ENCODE data around the gene OSM.
"Not testable (repeated sequence)": the region's sequence is repeated elsewhere in the genome, so short reads cannot be mapped to it uniquely, and the experiment has no call there.

The OSM gene

DNA sequence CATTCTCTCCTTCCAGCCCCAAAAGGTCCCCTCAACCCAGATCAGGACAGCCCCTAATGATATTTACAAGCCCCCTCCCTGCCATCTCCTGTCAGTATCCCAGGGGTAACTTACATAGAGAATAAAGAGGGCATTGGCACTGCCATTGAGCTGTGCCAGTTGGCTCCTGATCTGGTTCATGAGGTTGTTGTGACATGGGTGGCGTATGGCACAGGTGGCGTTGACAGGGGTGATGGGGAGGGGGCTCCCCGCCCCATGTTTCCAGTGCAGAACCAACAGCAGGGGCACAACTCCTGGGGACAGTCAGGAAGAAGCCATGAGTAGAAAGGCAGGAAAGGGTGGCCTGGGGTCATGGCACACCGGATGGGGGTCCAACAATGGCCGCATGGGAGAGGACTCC, 22.0 kb downstream of the OSM start:
- no peak for DNase-seq (ENCODE audit: low read depth)

DNA sequence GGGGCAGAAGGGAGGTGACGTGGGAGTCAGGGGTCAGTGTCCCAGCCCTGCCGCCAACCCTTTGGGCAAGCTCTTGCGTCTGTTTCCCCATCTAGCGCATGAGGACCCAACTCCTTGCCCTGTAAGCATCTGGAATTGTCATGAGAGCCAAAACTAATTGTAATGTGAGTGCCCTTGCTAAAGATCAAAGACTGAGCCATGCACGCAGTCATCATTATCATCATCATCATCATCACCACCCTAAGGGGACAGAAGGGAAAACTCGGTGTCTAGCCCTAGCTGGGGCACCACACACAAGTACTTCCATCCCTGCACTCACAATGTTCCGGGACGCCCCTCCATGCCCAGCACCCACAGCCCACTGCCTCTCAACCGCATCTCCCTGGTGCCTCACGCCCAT, 22.6 kb downstream of the OSM start:
- DNase-seq (ENCODE audit: low read depth), result no peak

DNA sequence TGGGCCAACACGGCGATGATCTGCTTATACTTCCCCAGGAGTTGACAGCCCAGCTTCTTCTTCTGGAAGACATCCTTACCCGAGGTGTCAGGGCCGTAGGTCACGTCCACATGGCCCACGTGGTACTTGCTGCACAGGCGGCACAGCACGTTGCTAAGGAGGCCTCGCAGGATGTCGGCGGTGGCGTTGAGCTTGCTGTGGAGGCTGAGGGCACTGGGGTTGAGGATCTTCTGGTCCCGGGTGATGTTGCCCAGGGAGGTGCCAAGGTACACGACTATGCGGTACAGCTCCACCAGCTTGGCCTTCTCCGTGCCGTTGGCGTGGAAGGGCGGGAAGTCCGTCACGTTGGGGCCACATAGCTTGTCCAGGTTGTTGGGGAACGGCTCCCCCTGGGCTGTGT, 23.0 kb downstream of the OSM start:
- DNase-seq (ENCODE audit: low read depth), result no peak

DNA sequence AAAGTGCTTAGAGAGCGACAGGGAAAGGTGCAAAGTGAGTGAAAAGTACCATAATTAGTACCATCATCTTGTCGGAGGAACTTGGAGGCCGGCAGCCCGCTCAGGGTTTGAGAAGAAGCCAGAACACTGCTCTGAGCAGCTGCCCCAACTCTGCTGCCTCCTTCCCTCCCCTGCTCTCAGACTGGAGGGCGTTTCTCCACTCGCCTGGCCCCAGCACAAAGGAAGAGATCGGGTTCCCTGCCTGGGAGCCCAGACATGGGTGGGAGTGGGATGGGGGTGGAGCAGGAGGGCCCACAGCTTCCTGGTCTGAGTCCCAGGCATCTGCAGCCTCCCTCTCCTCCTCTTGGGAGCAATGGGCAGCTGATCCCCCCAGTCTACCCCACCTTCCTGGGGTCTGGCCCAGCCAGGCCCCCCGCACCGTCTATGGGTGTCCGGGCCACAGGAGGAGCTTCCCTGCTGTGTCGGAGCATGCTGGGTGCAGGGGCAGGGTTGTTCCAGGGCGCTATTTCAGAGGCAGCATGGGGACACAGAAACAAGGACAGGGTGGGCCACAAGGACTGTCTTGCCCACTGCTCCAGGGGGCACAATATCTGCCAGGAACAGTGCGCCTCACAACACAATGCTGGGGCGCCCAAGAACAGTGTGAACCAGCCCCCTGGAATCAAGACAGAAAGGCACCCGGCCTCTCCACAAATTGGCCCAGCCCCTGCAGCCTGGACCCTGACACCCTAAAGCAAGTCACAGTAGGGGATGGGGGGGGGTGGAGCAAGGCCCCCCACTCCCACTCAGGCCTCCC, 24.9 kb downstream of the OSM start:
- no peak for DNase-seq (ENCODE audit: low read depth)

DNA sequence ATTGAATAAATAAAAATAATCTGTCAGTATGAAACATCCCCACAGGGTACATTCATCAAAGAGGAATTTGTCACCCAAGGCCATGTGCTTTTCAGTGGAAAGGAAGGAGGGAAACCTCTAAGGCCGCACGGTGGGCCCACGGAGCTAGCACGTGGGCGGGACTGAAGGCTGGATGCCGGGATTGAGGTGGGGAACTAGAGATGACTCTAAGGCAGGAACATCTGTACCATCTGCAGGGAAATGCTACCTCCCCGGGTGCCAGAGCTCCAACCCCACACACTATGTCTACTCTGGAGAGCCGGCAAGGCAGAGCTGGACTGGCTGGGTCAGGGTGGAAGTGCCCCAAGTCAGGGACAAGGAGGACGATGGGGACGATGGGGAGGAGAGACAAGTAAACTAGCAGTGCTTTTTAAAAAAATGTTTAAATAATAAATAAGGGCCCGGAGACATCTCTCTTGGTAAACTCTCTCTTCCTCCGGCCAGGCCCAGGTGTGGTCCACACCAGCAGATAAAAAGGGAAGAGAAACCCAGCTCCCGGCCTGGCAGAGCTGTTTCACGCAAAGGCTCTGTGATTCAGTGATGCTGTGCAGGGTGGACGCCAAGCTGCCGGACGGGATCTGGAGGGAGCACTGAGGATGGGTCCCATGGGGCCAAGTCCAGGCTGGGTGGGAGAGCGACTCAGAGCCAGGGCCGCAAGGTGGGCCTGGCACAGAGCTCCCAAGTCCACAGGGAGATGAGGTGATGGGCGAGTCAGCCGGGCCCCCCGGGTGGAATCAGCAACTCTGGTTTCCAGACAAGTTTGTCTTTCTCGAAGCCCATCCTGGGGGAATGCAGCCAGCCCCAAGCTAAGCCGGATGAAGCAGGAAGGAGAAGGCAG, 25.9 kb downstream of the OSM start:
- no peak for DNase-seq (ENCODE audit: low read depth)

DNA sequence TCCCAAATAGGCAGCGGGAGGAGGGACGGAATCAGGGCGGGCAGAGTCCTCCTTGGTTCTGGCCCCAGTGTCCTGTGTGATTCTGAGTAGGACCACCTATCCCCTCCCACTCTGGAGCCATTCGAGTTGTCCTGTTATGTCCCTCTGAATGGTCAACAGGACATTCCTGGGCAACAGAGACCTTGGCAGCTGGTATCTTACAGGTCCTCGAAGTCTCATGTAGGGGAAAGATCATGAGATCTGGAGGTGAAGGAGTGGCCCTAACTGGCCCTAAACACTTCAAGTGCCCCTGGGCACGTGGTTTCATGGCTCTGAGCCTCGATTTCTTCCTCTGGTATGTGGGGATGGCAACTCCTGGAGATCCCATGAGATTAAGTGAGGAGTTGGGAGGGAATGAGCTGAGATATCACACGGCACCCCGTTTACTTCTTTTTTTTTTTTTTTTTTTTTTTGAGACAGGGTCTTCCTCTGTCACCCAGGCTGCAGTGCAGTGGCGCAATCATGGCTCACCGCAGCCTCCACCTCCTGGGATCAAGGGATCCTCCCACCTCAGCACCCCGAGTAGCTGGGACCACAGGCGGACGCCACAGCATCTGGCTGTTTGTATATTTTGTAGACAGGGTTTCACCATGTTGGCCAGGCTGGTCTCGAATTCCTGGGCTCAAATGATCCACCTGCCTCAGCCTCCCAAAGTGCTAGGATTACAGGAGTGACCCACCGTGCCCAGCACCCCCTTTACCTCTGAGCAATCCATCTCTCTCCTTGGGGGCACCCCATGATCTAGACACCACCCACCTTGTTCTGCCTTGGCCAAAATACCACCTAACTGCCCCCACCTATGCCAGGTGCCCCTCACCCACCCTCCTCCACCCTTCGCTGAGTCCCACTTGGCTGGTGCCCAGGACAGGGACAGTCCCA, 26.9 kb downstream of the OSM start:
- no peak for DNase-seq (ENCODE audit: low read depth)

DNA sequence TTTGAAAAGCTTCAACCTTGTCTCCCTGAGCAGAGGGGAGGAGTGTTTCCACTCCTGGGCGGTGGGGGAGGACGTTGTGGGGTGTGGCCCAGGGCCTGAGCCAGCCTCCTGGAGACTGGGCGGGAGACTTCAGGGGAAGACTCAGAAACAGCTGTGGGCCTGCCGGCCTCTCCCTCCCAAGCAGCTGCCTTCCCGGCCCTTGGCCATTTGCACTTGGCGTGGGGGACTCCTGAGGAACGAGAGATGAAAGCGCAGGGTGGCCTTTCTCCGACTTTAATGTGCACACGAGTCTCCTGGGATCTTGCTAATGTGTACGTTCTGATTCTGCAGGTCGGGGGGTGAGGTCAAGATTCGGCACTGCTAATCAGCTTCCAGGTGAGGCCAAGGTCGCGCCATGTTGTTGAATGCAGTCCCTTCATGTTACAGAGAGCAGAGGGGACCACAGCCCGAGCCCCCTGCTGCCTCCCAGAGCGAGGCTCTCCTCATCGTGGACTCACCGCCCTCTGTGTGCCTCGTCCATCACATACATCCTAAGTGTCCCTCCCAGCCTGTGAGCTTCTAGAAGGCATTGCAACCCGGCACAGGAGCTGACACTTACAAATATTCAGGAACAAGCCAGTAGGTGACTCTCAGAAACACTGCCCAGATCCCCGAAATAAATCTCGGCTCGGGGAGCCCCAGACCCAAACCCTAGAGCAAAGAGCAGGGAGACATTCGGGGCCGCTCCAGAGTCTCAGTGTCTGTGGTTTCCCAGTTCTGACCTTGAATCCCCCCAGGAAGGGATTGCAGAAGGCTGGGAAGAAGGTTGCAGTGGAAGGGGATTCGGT, 27.8 kb downstream of the OSM start:
- DNase-seq (ENCODE audit: low read depth), result no peak

DNA sequence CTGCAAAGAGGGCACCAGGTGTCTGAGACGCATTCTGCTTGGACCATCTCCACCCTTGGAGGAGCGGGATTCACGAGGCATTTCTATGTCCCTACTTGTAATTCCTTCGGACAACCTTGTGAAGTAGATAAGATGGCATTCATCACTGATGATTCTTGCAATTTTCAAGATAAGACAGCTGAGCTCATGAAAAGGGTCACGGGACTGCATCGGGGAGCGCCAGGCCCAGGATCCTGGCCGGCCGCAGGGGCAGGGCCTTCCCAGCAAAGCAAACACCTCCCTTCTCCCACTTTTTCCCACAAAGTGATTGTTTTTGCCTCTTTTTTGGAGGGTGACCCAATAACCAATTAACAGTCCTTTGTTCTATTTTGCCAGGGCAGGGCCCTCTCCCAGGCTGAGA, 28.5 kb downstream of the OSM start:
- DNase-seq (ENCODE audit: low read depth), result no peak

DNA sequence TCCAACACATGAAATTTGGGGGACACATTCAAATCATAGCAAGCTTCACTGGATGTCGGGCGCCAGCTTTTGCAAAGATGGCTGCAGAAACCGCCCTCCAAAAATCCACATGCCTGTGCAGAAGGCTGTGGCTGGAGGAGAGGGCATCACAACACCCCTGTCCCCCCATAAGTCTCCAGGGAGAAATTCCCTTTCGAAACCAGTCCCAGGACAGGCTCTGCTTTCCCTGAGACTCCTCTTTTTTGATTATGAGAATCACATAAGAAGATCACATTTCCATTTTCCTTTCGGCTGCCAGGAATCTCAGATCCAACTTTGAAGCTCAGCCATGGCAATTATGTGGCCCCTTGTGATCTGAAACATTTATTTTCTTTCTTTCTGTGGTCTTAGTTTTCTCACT, 29.8 kb downstream of the OSM start:
- no peak for DNase-seq (ENCODE audit: low read depth)

DNA sequence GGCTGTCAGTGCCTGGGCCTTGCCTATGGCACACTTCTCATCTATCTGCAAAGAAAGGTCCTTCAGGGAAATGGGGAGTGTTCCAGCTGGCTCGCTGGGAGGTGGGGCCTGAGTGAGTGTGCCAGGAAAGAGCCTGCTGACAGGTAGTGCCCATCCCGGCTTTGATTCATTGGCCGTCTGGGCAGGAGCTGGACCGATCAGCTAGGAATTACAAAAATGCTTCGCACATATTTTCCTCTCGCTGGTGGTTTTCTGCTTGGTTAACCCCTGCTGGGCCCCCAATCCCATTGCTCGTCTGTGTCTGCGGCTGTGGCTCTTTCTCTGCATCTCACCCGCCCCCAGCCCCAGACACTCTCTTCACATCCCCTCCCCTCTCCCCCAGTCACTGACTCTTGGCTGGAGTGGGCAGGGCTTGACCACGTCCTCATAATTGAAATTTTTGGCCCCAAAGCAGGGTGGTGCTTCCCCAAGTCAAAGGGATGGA, 30.9 kb downstream of the OSM start:
- DNase-seq (ENCODE audit: low read depth), result no peak

DNA sequence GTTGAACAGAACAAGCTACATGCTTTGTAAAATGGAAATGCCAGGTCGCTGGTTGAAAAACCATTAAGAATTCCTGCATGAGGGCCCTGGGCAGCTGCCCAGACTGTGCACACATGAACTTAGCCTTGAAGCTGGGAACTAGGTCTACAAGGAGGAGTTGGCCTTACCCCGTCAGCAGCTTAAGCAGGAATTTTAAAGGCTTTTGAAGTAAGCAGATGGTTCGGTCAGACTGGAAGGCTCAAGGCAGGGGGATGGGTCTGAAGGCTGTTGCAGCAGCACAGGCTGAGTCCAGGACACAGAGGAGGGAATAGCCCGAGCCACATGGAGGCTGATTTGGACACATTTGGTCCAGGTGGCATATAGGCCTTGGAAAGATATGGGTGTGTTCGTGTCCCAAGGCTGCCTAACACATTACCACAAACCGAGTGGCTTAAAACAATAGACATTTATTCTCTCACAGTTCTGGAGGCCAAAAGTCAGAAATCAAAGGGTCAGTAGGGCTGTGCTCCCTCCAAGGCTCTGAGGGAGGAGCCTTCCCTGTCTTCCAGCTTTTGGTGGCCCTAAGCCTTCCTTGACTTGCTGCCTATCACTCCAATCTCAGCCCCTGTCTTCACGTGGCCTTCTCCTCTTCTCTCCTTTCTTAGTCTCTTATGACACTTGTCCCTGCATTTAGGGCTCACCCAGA, 31.7 kb downstream of the OSM start:
- DNase-seq (ENCODE audit: low read depth), result no peak

DNA sequence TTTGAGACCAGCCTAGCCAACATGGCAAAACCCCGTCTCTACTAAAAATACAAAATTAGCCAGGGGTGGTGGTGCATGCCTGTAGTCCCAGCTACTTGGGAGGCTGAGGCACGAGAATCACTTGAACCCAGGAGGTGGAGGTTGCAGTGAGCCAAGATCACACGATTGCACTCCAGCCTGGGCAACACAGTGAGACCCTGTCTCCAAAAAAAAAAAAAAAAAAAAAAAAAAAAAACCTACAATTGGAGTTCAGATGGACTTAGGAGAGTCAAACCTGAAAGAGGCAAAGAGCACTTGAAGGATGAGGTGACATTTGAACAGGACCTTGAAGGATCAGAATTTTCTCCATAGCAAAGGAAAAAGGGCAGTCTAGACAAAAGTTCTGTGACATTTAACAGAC, 32.3 kb downstream of the OSM start:
- not testable (repeated sequence) for DNase-seq (ENCODE audit: low read depth)

DNA sequence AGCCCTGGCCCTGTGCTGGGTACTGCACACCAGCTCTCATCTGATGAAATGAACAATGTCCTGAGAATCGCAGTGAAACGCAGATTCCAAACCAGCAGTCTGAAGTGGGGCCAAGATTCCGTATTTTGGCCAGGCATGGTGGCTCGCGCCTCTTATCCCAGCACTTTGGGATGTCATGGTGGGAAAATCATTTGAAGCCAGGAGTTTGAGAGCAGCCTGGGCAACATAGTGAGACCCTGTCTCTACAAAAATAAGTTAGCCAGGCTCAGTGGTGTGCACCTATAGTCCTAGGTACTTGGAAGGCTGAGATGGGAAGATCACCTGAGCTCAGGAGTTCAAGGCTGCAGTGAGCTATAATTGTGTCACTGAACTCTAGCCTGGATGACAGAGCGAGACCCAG, 33.1 kb downstream of the OSM start:
- DNase-seq (ENCODE audit: low read depth), result no peak

DNA sequence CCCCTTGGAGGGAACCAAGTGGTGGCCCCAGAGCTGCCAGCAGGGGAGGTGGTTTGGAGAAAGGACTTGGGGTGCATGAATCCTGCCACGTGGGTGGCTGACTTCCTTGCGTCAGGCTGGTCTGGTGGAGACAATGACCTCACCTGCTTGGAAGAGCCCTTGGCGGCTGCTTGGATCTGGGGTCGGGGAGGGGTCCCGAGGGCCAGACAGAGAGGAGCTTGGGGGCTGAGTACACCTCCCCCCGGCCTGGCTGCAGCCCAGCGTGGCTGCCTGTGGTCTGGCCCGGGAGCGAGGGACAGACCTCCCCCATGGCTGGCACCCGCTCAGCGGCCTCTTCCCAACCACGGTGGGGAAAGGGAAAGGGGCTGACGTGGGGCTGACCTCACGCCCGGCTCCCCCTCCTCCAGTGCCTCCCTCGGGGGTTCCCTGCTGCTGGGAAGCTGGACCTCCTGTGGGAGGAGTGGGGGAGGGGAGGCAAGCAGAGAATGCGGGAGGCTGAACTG, 33.9 kb downstream of the OSM start:
- DNase-seq (ENCODE audit: low read depth), result no peak

DNA sequence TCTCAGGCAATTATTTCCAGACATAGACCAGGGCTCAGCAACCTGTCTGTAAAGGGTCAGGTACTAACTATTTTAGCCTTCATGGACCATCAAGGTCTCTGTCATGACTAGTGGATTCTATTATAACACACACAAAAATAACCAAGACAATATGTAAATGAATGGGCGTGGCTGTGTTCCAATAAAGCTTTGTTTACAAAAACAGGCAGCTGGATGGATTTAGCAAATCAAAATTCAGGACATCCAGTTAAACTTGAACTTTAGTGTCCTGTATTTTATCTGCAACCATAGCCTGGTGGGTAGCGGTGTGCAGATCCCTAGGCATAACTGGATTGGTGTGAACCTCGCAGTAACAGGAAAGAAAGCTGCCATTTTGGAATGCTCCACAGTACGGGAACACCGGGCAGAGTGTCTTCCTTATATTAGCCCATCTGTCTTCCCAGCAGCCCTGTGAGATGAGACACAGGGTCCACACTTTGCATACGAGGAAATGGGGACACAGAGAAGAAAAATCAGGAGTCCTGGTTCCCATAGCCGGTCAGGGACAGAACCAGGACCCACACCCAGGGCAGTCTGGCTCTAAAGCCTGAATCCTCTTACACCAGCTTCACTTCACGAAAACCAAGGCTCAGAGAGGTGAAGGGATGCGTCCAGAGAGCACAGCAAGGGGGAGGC, 35.7 kb downstream of the OSM start:
- DNase-seq (ENCODE audit: low read depth), result no peak

DNA sequence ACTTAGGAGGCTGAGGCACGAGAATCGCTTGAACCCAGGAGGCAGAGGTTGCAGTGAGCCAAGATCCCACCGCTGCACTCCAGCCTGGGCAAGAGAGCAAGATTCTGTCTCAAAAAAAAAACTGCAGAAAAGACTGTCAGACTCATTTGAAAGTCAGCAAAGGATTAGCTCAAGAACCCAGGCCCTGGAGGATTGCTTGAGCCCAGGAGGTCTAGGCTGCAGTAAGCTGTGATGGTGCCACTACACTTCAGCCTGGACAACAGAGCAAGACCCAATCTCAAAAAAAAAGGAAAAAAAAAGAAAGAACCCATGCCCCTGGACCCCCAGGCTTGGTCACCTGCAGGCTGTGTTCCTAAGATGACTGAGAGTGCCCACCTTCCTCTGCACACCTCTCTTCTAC, 36.3 kb downstream of the OSM start:
- no peak for DNase-seq (ENCODE audit: low read depth)

DNA sequence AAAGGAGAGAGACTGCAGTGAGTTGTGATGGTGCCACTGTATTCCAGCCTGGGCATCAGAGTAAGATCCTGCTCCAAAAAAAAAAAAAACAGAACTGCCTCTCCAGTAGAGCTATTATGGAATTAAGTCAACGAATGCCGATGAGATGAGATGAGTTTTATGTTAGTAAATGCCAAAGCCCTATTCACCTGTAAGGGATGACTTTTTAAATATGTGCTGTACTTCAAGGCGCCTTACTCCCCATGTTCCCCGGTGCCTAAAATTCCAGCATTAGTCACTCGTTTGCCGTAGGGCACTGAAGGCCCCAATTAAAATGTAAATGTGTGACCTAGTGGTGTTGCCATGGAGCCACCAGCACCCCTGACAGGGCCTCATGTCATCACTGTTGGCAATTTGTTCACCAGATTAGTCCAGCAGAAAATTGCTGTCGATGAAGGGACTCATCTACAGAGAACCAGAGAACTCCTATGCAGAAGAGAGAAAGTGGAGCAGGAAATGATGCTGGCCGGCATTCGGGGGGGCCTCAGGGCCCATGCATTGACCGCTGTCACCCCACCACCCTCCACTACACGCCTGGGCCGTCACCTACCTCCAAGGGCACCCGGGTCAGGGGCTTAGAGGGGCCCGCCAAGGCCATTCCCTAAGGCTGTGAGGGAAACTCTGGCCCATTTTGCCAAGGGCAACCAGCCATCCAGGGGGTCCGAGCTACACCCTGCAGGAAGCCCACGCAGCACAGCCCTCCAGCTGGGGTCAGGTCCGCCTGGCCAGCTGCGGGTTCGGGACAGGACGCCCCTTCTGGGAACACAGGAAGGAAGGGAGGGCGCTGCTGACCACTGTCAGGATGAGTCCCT, 37.9 kb downstream of the OSM start:
- no peak for DNase-seq (ENCODE audit: low read depth)

DNA sequence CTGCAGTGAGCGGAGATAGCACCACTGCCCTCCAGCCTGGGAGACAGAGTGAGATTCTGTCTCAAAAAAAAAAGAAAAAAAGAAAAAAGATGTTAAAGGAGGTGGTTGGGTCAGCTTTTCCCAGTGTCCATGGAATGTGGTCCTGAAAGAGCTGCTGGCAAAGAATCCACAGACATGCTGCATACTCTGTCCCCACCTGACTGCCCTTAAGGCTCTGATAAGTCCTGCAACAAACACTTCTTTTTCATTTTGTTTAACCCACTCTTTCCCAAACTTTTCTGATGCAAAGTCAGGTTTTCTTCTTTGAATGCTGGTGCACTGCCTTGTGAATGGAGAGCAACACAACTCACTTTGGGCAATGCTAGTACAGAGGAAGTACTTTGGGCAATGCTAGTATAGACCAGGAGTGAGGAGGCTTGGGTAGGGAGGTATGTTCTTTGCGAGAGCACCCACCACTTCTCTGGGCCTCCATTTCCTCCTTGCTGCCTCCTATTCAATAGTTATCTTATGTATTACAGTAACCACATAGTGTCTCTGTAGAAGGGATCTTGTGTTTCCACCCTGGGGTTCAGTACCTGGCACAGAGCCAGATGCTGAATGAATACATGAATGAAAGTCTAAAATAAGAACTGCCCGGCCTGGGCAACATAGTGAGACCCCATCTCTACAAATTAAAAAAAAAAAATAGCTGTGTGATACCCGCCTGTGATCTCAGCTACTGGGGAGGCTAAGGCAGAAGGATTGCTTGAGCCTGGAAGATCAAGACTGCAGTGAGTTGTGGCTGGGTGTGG, 39.0 kb downstream of the OSM start:
- no peak for DNase-seq (ENCODE audit: low read depth)

Measured in activated gamma-delta T cell treated with anti-CD3 and anti-CD28 coated beads, Interleukin-2, amount 50 U/mL, for 16 hours (primary cell).